VCaP (cell line): Measurements from ENCODE around the gene VIPR2.
A peak's percentile ranks its signal among the peaks of the same experiment; 100 is the strongest.

Experiments
- H3K27ac ChIP-seq: fragments of 450-650 bp; 2 replicates; pipeline ENCODE4 v1.5.1; 2017
- CTCF ChIP-seq: fragments of 450-650 bp; conservative IDR thresholded peaks from 2 replicates; pipeline ENCODE4 v1.5.1; 2017; ENCODE audit warnings: mild to moderate bottlenecking, moderate library complexity

VIPR2 gene

GRCh38 chr7:159075563-159076238 lies 69.0 kb downstream of the VIPR2 start:
- no peak overlapping the region for H3K27ac ChIP-seq
- no peak for TF ChIP-seq CTCF

- H3K27ac ChIP-seq: peak overlapping the region; percentile 71
- TF ChIP-seq CTCF: no peak
Observed at GRCh38 chr7:159071260-159071659, 73.4 kb downstream of the VIPR2 start.

GRCh38 chr7:159070431-159071148 lies 74.1 kb downstream of the VIPR2 start:
- H3K27ac ChIP-seq: peak overlapping the region; percentile 71
- TF ChIP-seq CTCF: no peak

- H3K27ac ChIP-seq: no peak overlapping the region
- no peak for TF ChIP-seq CTCF
Observed at GRCh38 chr7:159068893-159069448, 75.7 kb downstream of the VIPR2 start.

- H3K27ac ChIP-seq: no peak overlapping the region
- no peak for TF ChIP-seq CTCF
Observed at GRCh38 chr7:159068488-159068811, 76.2 kb downstream of the VIPR2 start.

GRCh38 chr7:159067576-159068487 lies 76.8 kb downstream of the VIPR2 start:
- no peak for TF ChIP-seq CTCF

More at GRCh38 chr7:159067576-159068487, 76.8 kb downstream of the VIPR2 start:
- H3K27ac ChIP-seq: no peak overlapping the region
